G401 (cell line): ENCODE measurements around the gene NPM3. TPM values are rescaled to one million over a fixed set of nuclear protein-coding genes. Genes with fewer than 3 reads are reported as not detected.

Experiments used
- DNase-seq: peaks from one replicate; pipeline ENCODE4 v3.0.0-alpha.2; 2015; ENCODE audit warnings: low spot score
- in situ Hi-C: cut with HindIII; loops from 2 replicates; pipeline ENCODE4 v1.10.0; 2016; ENCODE audit warnings: low sequenced_read_pairs, mixed read lengths
- total RNA-seq: library from RNA; depleted of rRNA; stranded (reverse); fragments of >200 nt; shearing (Covaris generic); gene quantifications from 2 replicates; pipeline ENCODE4 v1.2.3, GENCODE V29; 2014; rRNA removed

Gene NPM3
- total RNA-seq, 1 experiment from 2014 or later = 235 TPM

GRCh38 chr10:101763141-101763846 is 20.0 kb downstream of the NPM3 start:
- DNase-seq = no peak
- in situ Hi-C loops = no loop called here

- in situ Hi-C loops = no loop called here
- no peak for DNase-seq
Measured at GRCh38 chr10:101762736-101763135, 20.5 kb downstream of the NPM3 start.

- in situ Hi-C loops = no loop called here
- no peak for DNase-seq
Measured at GRCh38 chr10:101761226-101761625, 22.0 kb downstream of the NPM3 start.

GRCh38 chr10:101760510-101760909 is 22.7 kb downstream of the NPM3 start:
- no peak for DNase-seq
- in situ Hi-C loops = no loop called here

GRCh38 chr10:101759309-101760247 is 23.7 kb downstream of the NPM3 start:
- no peak for DNase-seq

GRCh38 chr10:101758858-101759257 is 24.4 kb downstream of the NPM3 start:
- DNase-seq = no peak
- in situ Hi-C loops = no loop called here

More at GRCh38 chr10:101759309-101760247, 23.7 kb downstream of the NPM3 start:
- in situ Hi-C loops = no loop called here

GRCh38 chr10:101752241-101752640 is 31.0 kb downstream of the NPM3 start:
- DNase-seq = no peak
- in situ Hi-C loops = no loop called here

- in situ Hi-C loops = no loop called here
- peak; percentile 45 for DNase-seq
Measured at GRCh38 chr10:101749047-101750016, 33.9 kb downstream of the NPM3 start.

- in situ Hi-C loops = no loop called here
- DNase-seq = no peak
Measured at GRCh38 chr10:101748496-101748895, 34.8 kb downstream of the NPM3 start.

- no peak for DNase-seq
- in situ Hi-C loops = no loop called here
Measured at GRCh38 chr10:101745074-101745696, 38.1 kb downstream of the NPM3 start.

GRCh38 chr10:101744267-101744666 is 39.0 kb downstream of the NPM3 start:
- in situ Hi-C loops = no loop called here
- no peak for DNase-seq

- DNase-seq = no peak
- in situ Hi-C loops = no loop called here
Measured at GRCh38 chr10:101741938-101742337, 41.3 kb downstream of the NPM3 start.

- in situ Hi-C loops = no loop called here
- DNase-seq = no peak
Measured at GRCh38 chr10:101736666-101737065, 46.6 kb downstream of the NPM3 start.

- DNase-seq = no peak
- in situ Hi-C loops = no loop called here
Measured at GRCh38 chr10:101732096-101732495, 51.1 kb downstream of the NPM3 start.

Other genes with a start within 250 kb of the NPM3 start
- 87.8 and 94.8 TPM in 2 replicates for gene POLL, start 195.2 kb downstream of the NPM3 start, total RNA-seq
- gene DPCD, start 195.1 kb downstream of the NPM3 start, total RNA-seq = 361 and 419 TPM in 2 replicates
- gene FBXW4, start 88.3 kb downstream of the NPM3 start, total RNA-seq = 32.1 and 48.9 TPM in 2 replicates
- gene FGF8, start 7.3 kb downstream of the NPM3 start, total RNA-seq = 7.4 and 14.8 TPM in 2 replicates
- gene OGA, start 35.0 kb upstream of the NPM3 start, total RNA-seq = 56.1 and 67.4 TPM in 2 replicates
- not detected in 2 replicates for gene KCNIP2, start 60.4 kb upstream of the NPM3 start, total RNA-seq